GM21723 (cell line): ENCODE data around the gene ATP6V0D1.
"Not testable (repeated sequence)": the region's sequence is repeated elsewhere in the genome, so short reads cannot be mapped to it uniquely, and the experiment has no call there.

Source experiments
- ATAC-seq: cut with Tn5 transposase; IDR thresholded peaks from one replicate; pipeline ENCODE4 v1.9.1; 2021; ENCODE audit warnings: mild to moderate bottlenecking, moderate library complexity; ENCODE audit not compliant: unreplicated experiment

The ATP6V0D1 gene

DNA sequence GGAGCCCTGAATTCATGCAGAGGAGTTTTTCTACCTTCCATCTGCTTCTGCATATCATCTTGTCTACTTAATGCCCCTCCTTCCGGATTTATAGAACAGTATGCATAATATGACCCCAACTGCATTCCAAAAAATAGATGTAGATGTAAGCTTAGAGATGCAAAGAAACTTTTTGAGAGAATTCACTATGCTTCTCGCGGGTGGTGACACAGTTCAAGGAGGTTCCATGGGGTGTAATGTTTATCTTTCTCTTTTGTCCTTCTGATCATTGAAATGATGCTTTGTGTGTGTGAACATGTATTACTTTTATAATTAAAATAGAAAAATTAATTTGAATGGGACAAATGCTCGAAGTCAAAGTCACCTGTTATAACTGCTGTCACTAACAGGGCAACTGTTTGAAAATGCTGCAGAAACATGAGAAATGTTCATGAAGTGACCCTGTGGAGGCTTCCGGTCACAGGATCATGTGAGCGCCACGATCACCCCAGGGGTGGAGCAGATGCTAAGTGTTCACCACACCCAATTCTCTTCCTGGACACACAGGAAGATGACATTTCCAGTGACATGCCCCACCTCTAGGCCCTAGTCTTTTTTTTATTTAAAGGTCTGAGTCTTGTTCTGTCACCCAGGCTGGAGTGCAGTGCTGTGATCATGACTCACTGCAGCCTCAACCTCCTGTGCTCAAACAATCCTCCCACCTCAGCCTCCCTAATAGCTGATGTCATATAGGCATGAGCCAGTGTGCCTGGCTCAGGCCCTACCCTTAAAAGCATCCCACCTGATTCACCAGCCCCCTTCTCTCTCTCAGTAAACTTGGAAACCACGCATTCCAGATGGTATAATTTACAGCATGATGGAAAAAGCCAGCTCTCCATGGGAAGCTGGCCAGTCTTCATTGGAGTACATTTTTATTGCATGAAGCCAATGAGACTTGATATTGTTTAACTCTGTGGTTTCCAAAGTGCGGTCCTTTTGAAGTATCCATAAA lies 23.4 kb upstream of the ATP6V0D1 start:
- ATAC-seq = peak; percentile 66

DNA sequence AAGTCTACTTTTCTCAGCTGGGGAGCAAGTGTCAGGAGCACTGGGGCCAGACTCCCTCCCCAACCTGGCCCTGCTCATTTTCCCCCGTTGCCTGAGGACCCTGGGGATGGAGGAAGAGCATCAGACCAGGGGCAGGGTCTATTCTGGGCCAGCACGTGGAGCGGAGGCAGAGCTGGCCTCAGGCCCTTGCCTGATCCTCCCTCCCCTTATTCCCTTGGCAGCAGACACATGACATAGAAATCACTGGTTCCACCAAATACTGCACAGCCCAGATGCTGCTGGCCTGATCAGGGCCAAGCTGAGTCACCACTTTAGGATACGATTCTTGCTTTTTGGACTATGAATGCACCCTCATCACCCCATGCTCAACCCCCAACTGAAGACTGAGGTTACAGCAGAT lies 18.1 kb upstream of the ATP6V0D1 start:
- no peak for ATAC-seq

GRCh38 chr16:67490335-67491096 lies 9.6 kb upstream of the ATP6V0D1 start:
- ATAC-seq = no peak

- ATAC-seq = no peak
Observed at GRCh38 chr16:67489401-67490083, 8.6 kb upstream of the ATP6V0D1 start.

DNA sequence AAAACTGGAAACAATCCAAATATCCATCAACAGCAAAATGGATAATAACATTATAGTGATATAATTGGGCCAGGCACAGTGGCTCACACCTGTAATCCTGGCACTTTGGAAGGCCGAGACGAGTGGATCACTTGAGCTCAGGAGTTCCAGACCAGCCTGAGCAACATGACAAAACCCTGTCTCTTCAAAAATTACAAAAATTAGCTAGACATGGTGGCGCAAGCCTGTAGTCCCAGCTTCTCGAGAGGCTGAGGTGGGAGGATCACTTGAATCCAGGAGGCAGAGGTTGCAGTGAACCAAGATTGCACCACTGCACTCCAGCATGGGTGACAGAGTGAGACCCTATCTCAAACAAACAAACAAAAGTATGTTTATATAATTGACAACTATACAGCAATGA lies 6.6 kb upstream of the ATP6V0D1 start:
- ATAC-seq = not testable (repeated sequence)

- ATAC-seq = no peak
Observed at GRCh38 chr16:67486805-67487204, 5.8 kb upstream of the ATP6V0D1 start.

DNA sequence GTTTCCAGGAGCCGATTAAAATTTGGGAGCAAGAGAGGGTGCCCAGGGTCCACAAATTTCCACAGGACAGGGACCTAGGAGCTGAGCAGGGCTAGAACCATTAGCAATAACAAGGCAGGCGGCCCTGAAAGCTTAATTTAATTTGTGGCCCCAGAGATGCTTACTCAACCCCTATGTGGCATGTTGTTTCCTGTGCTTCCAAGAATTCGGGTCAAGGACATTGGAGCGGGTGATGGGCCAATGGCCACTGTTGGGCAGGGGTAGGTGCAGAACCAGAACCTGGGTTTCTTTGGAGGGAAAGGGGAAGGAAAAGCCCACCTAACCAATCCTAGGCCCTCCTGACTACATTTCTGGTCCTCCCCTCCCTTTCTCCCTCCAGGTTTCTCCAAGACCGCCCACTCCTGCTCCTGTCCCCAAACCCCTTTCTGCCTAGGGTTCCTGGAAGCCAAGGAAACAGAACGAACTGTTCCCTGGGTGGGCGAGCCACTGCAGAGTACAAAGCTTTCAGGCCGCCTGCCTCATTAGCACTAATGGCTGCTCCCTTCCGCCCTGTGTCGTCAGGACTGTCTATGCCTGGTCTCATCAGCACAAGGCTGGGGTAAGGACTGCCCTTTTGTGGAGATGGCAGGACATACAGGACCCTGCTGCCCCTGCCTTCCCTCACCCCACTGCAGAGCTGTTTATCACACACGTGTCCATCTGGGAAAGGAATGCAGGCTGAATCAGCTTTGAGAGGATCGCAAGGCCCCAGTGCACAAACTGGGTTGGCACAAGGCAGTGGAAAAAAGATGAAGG lies 3.0 kb upstream of the ATP6V0D1 start:
- ATAC-seq = no peak

DNA sequence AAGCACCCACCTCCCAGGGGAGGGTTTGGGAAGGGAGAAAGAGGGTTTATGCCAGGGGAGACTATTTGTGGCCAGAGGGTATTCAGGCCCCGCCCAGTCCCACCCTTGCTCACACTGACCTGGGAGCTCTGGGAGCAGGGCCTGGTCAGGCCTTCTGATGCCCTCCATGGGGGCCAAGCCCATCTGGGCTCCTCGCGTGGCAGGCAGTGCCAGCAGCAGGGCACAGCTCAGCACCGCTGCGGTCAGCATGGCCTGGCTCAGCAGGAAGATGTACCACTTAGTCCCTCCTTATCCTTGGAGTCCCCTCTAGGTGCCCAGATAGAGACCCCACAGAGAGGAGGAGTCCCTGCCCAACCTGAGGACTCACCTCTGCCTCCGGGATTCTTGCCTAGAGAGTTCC lies 2.2 kb upstream of the ATP6V0D1 start, which contains the start of gene AGRP:
TSS of gene AGRP (minus strand) at position 398 of the 400 bp plus-strand sequence. CDS start at position 249, 149 bp downstream.
- no peak for ATAC-seq

GRCh38 chr16:67482233-67482924 lies 1.4 kb upstream of the ATP6V0D1 start:
- no peak for ATAC-seq

GRCh38 chr16:67481561-67482232 lies 740 bp upstream of the ATP6V0D1 start:
- ATAC-seq = peak; percentile 13

DNA sequence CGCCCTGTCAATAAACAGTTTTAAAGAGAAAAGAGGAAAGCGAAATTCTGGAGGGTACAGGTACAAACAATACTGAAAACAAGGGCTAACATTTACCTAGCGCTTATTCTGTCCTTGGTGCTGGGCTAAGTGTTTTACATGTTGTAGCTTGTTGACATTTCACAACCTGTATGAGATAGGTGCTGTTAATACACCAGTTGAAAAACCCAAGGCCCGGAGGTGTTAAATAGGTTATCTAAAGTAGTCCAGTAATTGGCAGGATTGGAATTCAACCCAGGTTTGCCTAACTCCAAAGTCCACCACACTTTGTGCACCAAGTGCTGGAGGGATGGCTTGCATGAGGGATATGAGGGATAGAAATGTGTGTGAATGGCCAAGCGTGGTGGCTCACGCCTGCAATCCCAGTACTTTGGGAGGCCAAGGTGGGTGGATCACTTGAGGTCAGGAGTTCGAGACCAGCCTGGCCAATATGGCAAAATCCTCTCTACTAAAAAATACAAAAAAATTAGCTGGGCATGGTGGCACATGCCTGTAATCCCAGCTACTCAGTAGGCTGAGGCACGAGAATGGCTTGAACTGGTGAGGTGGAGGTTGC lies 2.9 kb downstream of the ATP6V0D1 start:
- ATAC-seq = no peak

GRCh38 chr16:67474551-67475455 lies 6.2 kb downstream of the ATP6V0D1 start:
- ATAC-seq = no peak

- no peak for ATAC-seq
Observed at GRCh38 chr16:67471758-67472384, 9.1 kb downstream of the ATP6V0D1 start.

DNA sequence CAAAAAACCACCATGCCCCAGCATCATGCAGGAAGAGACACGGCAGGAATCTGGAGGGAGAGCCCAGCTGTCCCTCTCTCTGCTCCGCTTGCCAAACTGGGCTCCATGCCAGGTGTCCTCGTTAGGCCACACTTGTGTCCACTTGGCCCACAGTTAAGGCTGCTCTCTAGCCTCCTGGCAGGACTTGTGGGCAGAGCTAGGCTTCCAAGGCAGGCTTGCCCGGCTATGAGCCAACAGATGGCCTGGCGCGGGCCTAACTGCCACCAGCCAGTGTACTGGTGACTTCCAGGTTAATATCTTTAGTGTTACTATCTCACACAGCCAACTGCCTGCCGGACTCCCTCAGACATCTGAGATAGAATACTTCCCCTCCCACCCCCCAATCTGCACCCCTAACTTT lies 10.6 kb downstream of the ATP6V0D1 start:
- no peak for ATAC-seq

DNA sequence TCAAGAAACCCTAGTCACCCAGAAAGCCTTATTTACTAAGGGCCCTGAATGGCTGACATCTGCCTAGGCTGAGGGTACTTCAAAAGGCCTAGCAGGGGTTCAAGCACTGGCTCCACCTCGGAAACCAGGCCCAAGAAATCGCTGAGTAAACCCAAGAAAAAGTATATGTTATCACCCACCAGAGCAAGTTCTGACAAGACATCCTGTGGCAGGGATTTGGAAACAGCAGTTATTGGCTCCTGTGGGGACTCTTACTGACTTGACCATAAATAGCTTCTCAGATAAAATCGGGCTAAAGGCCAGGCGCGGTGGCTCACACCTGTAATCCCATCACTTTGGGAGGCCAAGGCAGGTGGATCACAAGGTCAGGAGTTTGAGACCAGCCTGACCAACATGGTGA lies 12.2 kb downstream of the ATP6V0D1 start:
- no peak for ATAC-seq

GRCh38 chr16:67466581-67466980 lies 14.4 kb downstream of the ATP6V0D1 start:
- ATAC-seq = no peak

DNA sequence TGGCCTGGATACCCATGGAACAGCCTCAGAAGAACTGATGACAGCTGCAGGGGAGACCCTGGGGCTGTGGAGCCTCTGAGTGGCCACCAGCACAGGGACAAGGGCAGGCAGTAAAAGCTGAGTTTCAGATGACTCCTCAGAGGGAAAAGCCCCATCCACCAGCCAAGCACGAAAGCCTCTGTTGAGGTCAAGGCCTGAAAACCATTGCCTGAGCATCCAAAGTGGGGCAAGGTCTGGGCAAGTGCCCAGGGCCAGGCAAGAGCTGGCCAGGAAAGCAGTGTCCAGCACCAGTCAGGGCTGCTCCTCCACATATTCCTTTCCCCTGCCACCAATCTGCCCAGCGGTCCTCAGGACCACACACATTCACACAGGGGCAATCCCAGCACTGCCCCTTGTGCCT lies 16.4 kb downstream of the ATP6V0D1 start:
- ATAC-seq = no peak
